Measurements from ENCODE around the gene MDP1.
"Not testable (repeated sequence)": the region's sequence is repeated elsewhere in the genome, so short reads cannot be mapped to it uniquely, and the experiment has no call there.

MDP1 gene

GRCh38 chr14:24232645-24233537 is 17.0 kb upstream of the MDP1 start, which contains the start of gene GMPR2:
GMPR2 (plus strand) TSS chr14:24232929; CDS start chr14:24233254, 325 bp downstream.
- H3K27ac Mint-ChIP-seq (ENCODE audit: low read depth): peak within 1 kb of the TSS; percentile 89
- no peaks in the 10 kb centered on the region for H3K9me3 Mint-ChIP-seq
- peak within 1 kb of the TSS; percentile 86 for H3K4me3 Mint-ChIP-seq
- H3K27me3 Mint-ChIP-seq: no peaks in the 10 kb centered on the region
- peaks cover 60% of the 10 kb centered on the region for H3K4me1 Mint-ChIP-seq
- peaks cover 27% of the 10 kb centered on the region for H3K36me3 Mint-ChIP-seq (ENCODE audit: insufficient read depth)
- DNase-seq (ENCODE audit: low spot score in 2 of 2) (no peak), ATAC-seq (replicated peaks; ENCODE audit: extremely low read depth, poor library complexity, severe bottlenecking) (peak; percentile 15)

- Mint-ChIP-seq H3K27me3 (no peaks in the 10 kb centered on the region), H3K36me3 (ENCODE audit: insufficient read depth) (peaks cover 25% of the 10 kb centered on the region), H3K27ac (ENCODE audit: low read depth) (peak within 1 kb of the TSS; percentile 89), H3K4me1 (peaks cover 58% of the 10 kb centered on the region), H3K4me3 (peak within 1 kb of the TSS; percentile 86), H3K9me3 (no peaks in the 10 kb centered on the region)
- peak; percentile 88 for ATAC-seq (replicated peaks; ENCODE audit: extremely low read depth, poor library complexity, severe bottlenecking)
- peak; percentile 77 to 79 for DNase-seq (ENCODE audit: low spot score in 2 of 2)
Observed at GRCh38 chr14:24232121-24232644, 16.3 kb upstream of the MDP1 start, which contains the start of gene NEDD8. NEDD8 (minus strand) TSS chr14:24232367; CDS start chr14:24232267, 100 bp downstream.

GRCh38 chr14:24231263-24232120 is 15.6 kb upstream of the MDP1 start:
- H3K9me3 Mint-ChIP-seq: no peaks in the 10 kb centered on the region
- peak overlapping the region; percentile 89 for H3K27ac Mint-ChIP-seq (ENCODE audit: low read depth)
- DNase-seq (ENCODE audit: low spot score in 2 of 2): no peak
- H3K27me3 Mint-ChIP-seq: no peaks in the 10 kb centered on the region
- peaks cover 56% of the 10 kb centered on the region for H3K4me1 Mint-ChIP-seq
- peak; percentile 38 for ATAC-seq (replicated peaks; ENCODE audit: extremely low read depth, poor library complexity, severe bottlenecking)
- peaks cover 20% of the 10 kb centered on the region for H3K36me3 Mint-ChIP-seq (ENCODE audit: insufficient read depth)
- peak overlapping the region; percentile 86 for H3K4me3 Mint-ChIP-seq

DNA sequence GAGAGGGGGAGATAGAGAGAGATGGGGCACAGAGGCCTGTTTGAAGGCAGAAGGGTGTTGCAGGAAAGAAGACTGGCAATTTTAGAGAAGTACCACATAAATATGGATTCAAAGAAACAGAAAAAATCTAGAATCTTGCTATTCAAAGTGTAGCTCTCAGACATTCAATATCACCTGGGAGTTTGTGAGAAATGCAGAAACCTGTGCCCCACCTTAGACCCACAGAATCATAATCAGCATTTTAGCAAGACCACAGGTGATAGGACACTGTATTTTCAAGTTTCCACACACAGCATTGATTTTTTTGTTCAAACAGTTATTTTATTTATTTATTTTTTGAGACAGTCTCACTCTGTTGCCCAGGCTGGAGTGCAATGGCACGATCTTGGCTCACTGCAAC is 13.0 kb upstream of the MDP1 start:
- Mint-ChIP-seq H3K4me1 (peaks cover 41% of the 10 kb centered on the region), H3K9me3 (no peaks in the 10 kb centered on the region), H3K36me3 (ENCODE audit: insufficient read depth) (peaks cover 20% of the 10 kb centered on the region), H3K27me3 (no peaks in the 10 kb centered on the region), H3K4me3 (no peak overlapping the region), H3K27ac (ENCODE audit: low read depth) (peak overlapping the region; percentile 25)
- DNase-seq (ENCODE audit: low spot score in 2 of 2): no peak
- no peak for ATAC-seq (replicated peaks; ENCODE audit: extremely low read depth, poor library complexity, severe bottlenecking)

DNA sequence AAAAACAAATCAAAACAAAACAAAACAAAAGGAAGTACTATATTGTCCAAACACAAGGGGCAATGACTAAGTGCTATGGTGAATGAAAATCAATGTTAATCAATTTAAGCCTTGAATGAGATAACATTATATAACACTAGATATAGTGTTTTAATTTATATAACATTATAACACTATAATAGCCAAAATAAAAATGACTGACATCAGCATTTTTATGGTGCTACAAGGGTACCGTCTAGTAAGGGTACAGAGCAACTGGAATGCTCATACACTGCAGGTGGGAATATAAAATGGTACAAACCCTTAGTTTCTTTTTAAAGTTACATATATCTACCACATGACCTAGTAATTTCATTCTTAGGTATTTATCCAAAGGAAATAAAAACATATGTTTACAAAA is 10.6 kb upstream of the MDP1 start:
- Mint-ChIP-seq H3K9me3 (no peaks in the 10 kb centered on the region), H3K4me3 (no peak overlapping the region), H3K4me1 (peaks cover 26% of the 10 kb centered on the region), H3K27me3 (no peaks in the 10 kb centered on the region), H3K27ac (ENCODE audit: low read depth) (no peak overlapping the region), H3K36me3 (ENCODE audit: insufficient read depth) (peaks cover 16% of the 10 kb centered on the region)
- ATAC-seq (replicated peaks; ENCODE audit: extremely low read depth, poor library complexity, severe bottlenecking) (no peak), DNase-seq (ENCODE audit: low spot score in 2 of 2) (no peak)

- DNase-seq (ENCODE audit: low spot score in 2 of 2) (no peak), ATAC-seq (replicated peaks; ENCODE audit: extremely low read depth, poor library complexity, severe bottlenecking) (no peak)
- no peak overlapping the region for H3K4me3 Mint-ChIP-seq
- H3K27me3 Mint-ChIP-seq: no peaks in the 10 kb centered on the region
- H3K9me3 Mint-ChIP-seq: no peaks in the 10 kb centered on the region
- peaks cover 16% of the 10 kb centered on the region for H3K36me3 Mint-ChIP-seq (ENCODE audit: insufficient read depth)
- H3K4me1 Mint-ChIP-seq: peaks cover 21% of the 10 kb centered on the region
- H3K27ac Mint-ChIP-seq (ENCODE audit: low read depth): peak overlapping the region; percentile 62
Observed at GRCh38 chr14:24224618-24225071, 8.8 kb upstream of the MDP1 start.

DNA sequence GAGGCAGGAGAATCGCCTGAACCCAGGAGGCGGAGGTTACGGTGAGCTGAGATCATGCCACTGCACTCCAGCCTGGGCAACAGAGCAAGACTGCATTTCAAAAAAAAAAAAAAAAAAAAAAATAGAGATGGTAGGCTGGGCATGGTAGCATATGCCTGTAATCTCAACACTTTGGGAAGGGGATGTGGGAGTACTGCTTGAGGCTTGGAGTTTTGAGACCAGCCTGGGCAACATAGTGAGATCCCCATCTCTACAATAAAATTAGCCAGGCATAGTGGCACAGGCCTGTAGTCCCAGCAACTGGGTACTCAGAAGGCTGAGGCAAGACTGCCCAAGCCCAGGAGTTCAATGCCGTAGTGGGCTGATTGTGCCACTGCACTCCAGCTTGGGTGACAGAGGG is 7.1 kb upstream of the MDP1 start:
- H3K9me3 Mint-ChIP-seq; H3K27ac Mint-ChIP-seq (ENCODE audit: low read depth); ATAC-seq (replicated peaks; ENCODE audit: extremely low read depth, poor library complexity, severe bottlenecking); H3K4me3 Mint-ChIP-seq; DNase-seq (ENCODE audit: low spot score in 2 of 2); H3K27me3 Mint-ChIP-seq: not testable (repeated sequence)
- peaks cover 21% of the 10 kb centered on the region for H3K4me1 Mint-ChIP-seq
- H3K36me3 Mint-ChIP-seq (ENCODE audit: insufficient read depth): peaks cover 17% of the 10 kb centered on the region

- no peak overlapping the region for H3K27ac Mint-ChIP-seq (ENCODE audit: low read depth)
- H3K27me3 Mint-ChIP-seq: no peaks in the 10 kb centered on the region
- peaks cover 19% of the 10 kb centered on the region for H3K36me3 Mint-ChIP-seq (ENCODE audit: insufficient read depth)
- ATAC-seq (replicated peaks; ENCODE audit: extremely low read depth, poor library complexity, severe bottlenecking) (no peak), DNase-seq (ENCODE audit: low spot score in 2 of 2) (no peak)
- no peak overlapping the region for H3K4me3 Mint-ChIP-seq
- H3K9me3 Mint-ChIP-seq: no peaks in the 10 kb centered on the region
- H3K4me1 Mint-ChIP-seq: peaks cover 29% of the 10 kb centered on the region
Observed at GRCh38 chr14:24219521-24219920, 3.7 kb upstream of the MDP1 start.

- Mint-ChIP-seq H3K36me3 (ENCODE audit: insufficient read depth) (peaks cover 19% of the 10 kb centered on the region), H3K9me3 (no peaks in the 10 kb centered on the region), H3K27me3 (no peaks in the 10 kb centered on the region), H3K27ac (ENCODE audit: low read depth) (no peak overlapping the region), H3K4me3 (no peak overlapping the region), H3K4me1 (peaks cover 31% of the 10 kb centered on the region)
- ATAC-seq (replicated peaks; ENCODE audit: extremely low read depth, poor library complexity, severe bottlenecking) (no peak), DNase-seq (ENCODE audit: low spot score in 2 of 2) (no peak)
Observed at GRCh38 chr14:24219080-24219479, 3.2 kb upstream of the MDP1 start.

- not testable (repeated sequence) for H3K27me3 Mint-ChIP-seq
Observed at GRCh38 chr14:24216876-24217275, 1.0 kb upstream of the MDP1 start.

GRCh38 chr14:24216345-24216699 is 456 bp upstream of the MDP1 start:
- Mint-ChIP-seq H3K4me1 (peaks cover 55% of the 10 kb centered on the region), H3K27me3 (no peaks in the 10 kb centered on the region), H3K4me3 (peak overlapping the region; percentile 88), H3K9me3 (no peaks in the 10 kb centered on the region), H3K36me3 (ENCODE audit: insufficient read depth) (peaks cover 40% of the 10 kb centered on the region), H3K27ac (ENCODE audit: low read depth) (peak overlapping the region; percentile 96)
- no peak for ATAC-seq (replicated peaks; ENCODE audit: extremely low read depth, poor library complexity, severe bottlenecking)
- DNase-seq (ENCODE audit: low spot score in 2 of 2): no peak

More at GRCh38 chr14:24216876-24217275, 1.0 kb upstream of the MDP1 start:
- not testable (repeated sequence) for H3K9me3 Mint-ChIP-seq; H3K4me3 Mint-ChIP-seq; DNase-seq (ENCODE audit: low spot score in 2 of 2); ATAC-seq (replicated peaks; ENCODE audit: extremely low read depth, poor library complexity, severe bottlenecking)
- Mint-ChIP-seq H3K27ac (ENCODE audit: low read depth) (peak overlapping the region; percentile 96), H3K36me3 (ENCODE audit: insufficient read depth) (peaks cover 36% of the 10 kb centered on the region), H3K4me1 (peaks cover 50% of the 10 kb centered on the region)

DNA sequence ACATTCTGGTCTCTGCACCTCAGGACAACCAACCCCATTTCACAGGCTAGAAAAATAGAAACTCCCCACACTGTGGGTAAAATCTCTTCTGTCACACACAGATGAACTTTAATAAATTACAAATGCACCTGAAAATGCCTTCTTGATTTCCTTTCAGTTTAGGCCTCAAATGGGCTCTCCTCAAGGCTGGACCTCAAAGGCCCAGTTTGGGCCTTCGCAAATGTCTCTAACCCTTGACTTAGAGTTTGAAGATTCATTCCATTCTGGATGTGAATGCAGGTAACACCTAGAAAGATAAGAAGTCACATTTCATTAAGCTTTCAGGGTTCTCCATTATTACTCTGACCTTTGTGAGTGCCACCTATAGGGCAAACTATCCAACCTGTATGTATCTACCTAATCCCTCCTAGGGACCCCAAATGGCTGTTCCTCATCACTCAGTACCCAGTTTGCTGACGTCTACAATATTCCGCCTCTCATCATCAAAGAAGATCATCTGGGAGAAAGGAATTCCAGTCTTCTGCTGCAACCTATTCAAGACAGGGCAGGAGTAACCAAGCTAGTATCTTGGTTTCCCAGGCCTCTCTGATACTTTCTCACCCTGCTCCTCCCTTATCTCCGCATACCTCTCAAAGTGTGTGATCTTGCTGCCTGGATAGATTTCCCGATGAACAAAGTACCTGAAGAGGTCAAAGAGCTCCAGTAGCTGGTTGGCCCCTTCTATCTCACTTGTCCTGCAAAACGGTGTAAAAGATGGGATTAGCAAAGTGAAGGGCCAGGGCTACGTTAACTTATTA is 1.8 kb downstream of the MDP1 start:
- Mint-ChIP-seq H3K4me1 (peaks cover 59% of the 10 kb centered on the region), H3K27me3 (no peaks in the 10 kb centered on the region), H3K9me3 (no peaks in the 10 kb centered on the region), H3K27ac (ENCODE audit: low read depth) (peak overlapping the region; percentile 96), H3K36me3 (ENCODE audit: insufficient read depth) (peaks cover 44% of the 10 kb centered on the region), H3K4me3 (peak overlapping the region; percentile 88)
- no peak for ATAC-seq (replicated peaks; ENCODE audit: extremely low read depth, poor library complexity, severe bottlenecking)
- DNase-seq (ENCODE audit: low spot score in 2 of 2): no peak

Measured in central memory CD8-positive, alpha-beta T cell (primary cell).